IMR-90 (cell line): Measurements from ENCODE around the gene BLOC1S4. TPM values are rescaled to one million over a fixed set of nuclear protein-coding genes. Genes with fewer than 3 reads are reported as not detected.

Experiments
- ATAC-seq: fragments of 200-7000 bp; cut with Tn5 transposase; 2 replicates; pipeline ENCODE4 v1.9.1; 2020; ENCODE audit warnings: low read depth, mild to moderate bottlenecking, moderate library complexity
- BruUV-seq: library from RNA; stranded (reverse); fragments of 400-500 nt; replicated peaks from 2 replicates; lab custom pipeline; 2021; lab: Mats Ljungman, UMichigan
- CTCF ChIA-PET: fragments of 300-600 bp; formaldehyde crosslinking; extraction: SDS; loops from one replicate; lab custom pipeline; 2021; ENCODE audit warnings: antibody characterized with exemption; lab: Yijun Ruan, JAX
- POLR2A ChIA-PET: fragments of 300-600 bp; sonication (Branson Sonifier 250); formaldehyde crosslinking; loops from one replicate; lab custom pipeline; 2022; ENCODE audit warnings: antibody characterized with exemption; ENCODE audit not compliant: unreplicated experiment; lab: Charles Lee
- DNase-seq: peaks from one replicate; pipeline ENCODE4 v3.0.0; 2013
- H2AFZ ChIP-seq: replicated peaks from 2 replicates; pipeline ENCODE3; 2013; ENCODE audit warnings: low read length, mild to moderate bottlenecking; ENCODE audit not compliant: poor library complexity
- H2AK5ac ChIP-seq: 2 replicates; pipeline ENCODE4 v1.6.1; 2013; ENCODE audit warnings: low read depth, low read length, inconsistent platforms
- H2AK9ac ChIP-seq: replicated peaks from 2 replicates; pipeline ENCODE3; 2013; ENCODE audit warnings: mild to moderate bottlenecking, low read depth, low read length, moderate library complexity; ENCODE audit not compliant: poor library complexity
- H2BK120ac ChIP-seq: 2 replicates; pipeline ENCODE4 v1.6.1; 2013; ENCODE audit warnings: low read depth, low read length, inconsistent platforms
- H2BK15ac ChIP-seq: 3 replicates; pipeline ENCODE4 v1.6.1; 2013; ENCODE audit warnings: low read depth, low read length, inconsistent platforms
- H2BK20ac ChIP-seq: 2 replicates; pipeline ENCODE4 v1.6.1; 2013; ENCODE audit warnings: low read depth, mild to moderate bottlenecking, inconsistent platforms, low read length, moderate library complexity
- H2BK5ac ChIP-seq: 2 replicates; pipeline ENCODE4 v1.6.1; 2013; ENCODE audit warnings: mild to moderate bottlenecking, low read depth, low read length, inconsistent platforms; ENCODE audit not compliant: poor library complexity, severe bottlenecking
- H3K14ac ChIP-seq: replicated peaks from 2 replicates; pipeline ENCODE4 v1.6.1; 2013; ENCODE audit warnings: low read depth, low read length, inconsistent platforms
- H3K18ac ChIP-seq: 2 replicates; pipeline ENCODE4 v1.6.1; 2013; ENCODE audit warnings: low read depth, low read length, control low read depth
- H3K23ac ChIP-seq: 2 replicates; pipeline ENCODE4 v1.6.1; 2013; ENCODE audit warnings: low read depth, low read length, inconsistent platforms
- H3K27ac ChIP-seq: 2 replicates; pipeline ENCODE4 v1.5.1; 2013; ENCODE audit warnings: mild to moderate bottlenecking, control low read depth, low read length; ENCODE audit not compliant: insufficient read depth
- H3K27me3 ChIP-seq: 2 replicates; pipeline ENCODE4 v1.6.1; 2013; ENCODE audit warnings: low read length; ENCODE audit not compliant: control insufficient read depth, insufficient read depth
- H3K36me3 ChIP-seq: 2 replicates; pipeline ENCODE4 v1.6.1; 2013; ENCODE audit warnings: low read length, mixed read lengths; ENCODE audit not compliant: control insufficient read depth, insufficient read depth
- H3K4ac ChIP-seq: 2 replicates; pipeline ENCODE4 v1.6.1; 2013; ENCODE audit warnings: low read depth, low read length, inconsistent platforms
- H3K4me1 ChIP-seq: 2 replicates; pipeline ENCODE4 v1.6.1; 2013; ENCODE audit warnings: low read length, mixed read lengths; ENCODE audit not compliant: control insufficient read depth, insufficient read depth
- H3K4me2 ChIP-seq: 2 replicates; pipeline ENCODE4 v1.6.1; 2013; ENCODE audit warnings: low read depth, mild to moderate bottlenecking, control low read depth, low read length, moderate library complexity
- H3K4me3 ChIP-seq: 2 replicates; pipeline ENCODE4 v1.5.1; 2013; ENCODE audit warnings: low read depth, mild to moderate bottlenecking, control low read depth, low read length, moderate library complexity; ENCODE audit not compliant: insufficient read depth
- H3K56ac ChIP-seq: 2 replicates; pipeline ENCODE4 v1.6.1; 2013; ENCODE audit warnings: low read length, inconsistent platforms; ENCODE audit not compliant: insufficient read depth; ENCODE audit errors: extremely low read depth
- H3K79me1 ChIP-seq, 2 experiments: 2 replicates each; pipeline ENCODE4 v1.6.1; 2013; ENCODE audit warnings: low read length in 2 of 2, inconsistent platforms in 1 of 2, low read depth in 1 of 2
- H3K9ac ChIP-seq: 2 replicates; pipeline ENCODE4 v1.6.1; 2013; ENCODE audit warnings: low read depth, low read length, control low read depth
- H3K9me1 ChIP-seq: 2 replicates; pipeline ENCODE4 v1.6.1; 2013; ENCODE audit warnings: low read length, inconsistent platforms; ENCODE audit not compliant: insufficient read depth
- H3K9me3 ChIP-seq: 2 replicates; pipeline ENCODE4 v1.6.1; 2013; ENCODE audit warnings: low read length; ENCODE audit not compliant: control insufficient read depth, insufficient read depth
- H4K20me1 ChIP-seq: 2 replicates; pipeline ENCODE4 v1.6.1; 2013; ENCODE audit warnings: low read length, inconsistent platforms; ENCODE audit not compliant: insufficient read depth
- H4K5ac ChIP-seq: 2 replicates; pipeline ENCODE4 v1.6.1; 2013; ENCODE audit warnings: mild to moderate bottlenecking, low read depth, low read length, control low read depth
- H4K8ac ChIP-seq, 2 experiments: 2 replicates each; pipeline ENCODE4 v1.6.1; 2013; ENCODE audit warnings: low read depth in 2 of 2, low read length in 2 of 2, control low read depth in 1 of 2, inconsistent platforms in 1 of 2
- H4K91ac ChIP-seq: 2 replicates; pipeline ENCODE4 v1.6.1; 2013; ENCODE audit warnings: low read depth, low read length, inconsistent platforms; ENCODE audit not compliant: insufficient read depth
- BHLHE40 ChIP-seq: fragments of 150-350 bp; IDR thresholded peaks from 2 replicates; pipeline ENCODE4 v1.6.1; 2016; ENCODE audit warnings: mild to moderate bottlenecking, low read depth, low read length
- CHD1 ChIP-seq: IDR thresholded peaks from 2 replicates; pipeline ENCODE4 v1.6.1; 2012; ENCODE audit warnings: low read depth, low read length, improper control_type of control experiment
- RAD21 ChIP-seq: IDR thresholded peaks from 2 replicates; pipeline ENCODE4 v1.6.1; 2012; ENCODE audit warnings: low read length, improper control_type of control experiment
- WGBS, 2 experiments: methylation state at CpG; one replicate each; pipeline versions ENCODE4 v1.1.5 to v1.1.7; 2013; ENCODE audit warnings: missing lambda C conversion rate in 2 of 2; ENCODE audit not compliant: insufficient read length in 1 of 2; ENCODE audit errors: extremely low coverage in 2 of 2; 5-methylcytosine and 5-hydroxymethylcytosine counted together
- dilution Hi-C: fragments of 300-500 bp; cut with HindIII; formaldehyde crosslinking; loops from one replicate; pipeline ENCODE4 v1.14.3; 2018; ENCODE audit warnings: low sequenced_read_pairs; ENCODE audit not compliant: unreplicated experiment
- in situ Hi-C: fragments of 300-500 bp; cut with MboI; formaldehyde crosslinking; loops from 3 replicates; pipeline ENCODE4 v1.14.3; 2019; ENCODE audit warnings: low sequenced_read_pairs, inconsistent platforms, mixed read lengths
- intact Hi-C: fragments of 100-400 bp; cut with micrococcal nuclease; formaldehyde crosslinking; loops from 2 replicates; pipeline ENCODE4 v1.10.0; 2022
- polyA plus RNA-seq, 3 experiments: library from polyadenylated mRNA; depleted of rRNA; stranded (reverse); fragments of >200 nt; gene quantifications; 2 replicates each; pipeline ENCODE4 v1.2.3, GENCODE V29; 2012; ENCODE audit warnings: low replicate concordance in 1 of 3
- total RNA-seq: library from RNA; depleted of rRNA; stranded (reverse); fragments of >200 nt; gene quantifications from 2 replicates; pipeline ENCODE4 v1.2.3, GENCODE V29; 2012
- TF ChIP-seq, protein P1 (sequence below): fragments of 150-350 bp; IDR thresholded peaks from 2 replicates; pipeline ENCODE4 v1.6.1; 2017; ENCODE audit warnings: mild to moderate bottlenecking, antibody characterized with exemption, low read length, low read depth

The BLOC1S4 gene
- total and polyA plus RNA-seq, 2 of the 4 experiments (the other 2 are of a cell fraction) = 8.8 to 22.1 TPM

GRCh38 chr4:6733358-6734164, 17.6 kb downstream of the BLOC1S4 start (continued):
- TF ChIP-seq RAD21 = no peak
- TF ChIP-seq CHD1 = no peak

GRCh38 chr4:6734165-6734786, 18.3 kb downstream of the BLOC1S4 start:
- Histone ChIP-seq H2AK5ac (peak overlapping the region; percentile 59; the same call in 1 of the 2 replicates), H2BK20ac (peak overlapping the region; percentile 100), H4K5ac (no peak overlapping the region), H3K9me1 (peaks cover 10% of the 10 kb centered on the region), H3K4me3 (no peak overlapping the region), H3K56ac (no peak overlapping the region), H3K14ac (no peak overlapping the region), H2AK9ac (peak overlapping the region; percentile 58), H2AFZ (no peak overlapping the region), H4K20me1 (no peaks in the 10 kb centered on the region), H4K8ac (no peak overlapping the region), H3K27ac (no peak overlapping the region), H3K18ac (no peak overlapping the region), H3K9me3 (no peaks in the 10 kb centered on the region; the same call in 1 of the 2 replicates), H2BK15ac (peak overlapping the region; percentile 8; the same call in 2 of the 3 replicates), H3K4ac (peak overlapping the region; percentile 51), H3K4me1 (peaks cover 9% of the 10 kb centered on the region), H3K9ac (no peak overlapping the region), H3K23ac (no peak overlapping the region), H2BK120ac (peak overlapping the region; percentile 100), H2BK5ac (no peak overlapping the region), H3K79me1 (0 out of 4 replicates have a peak, but pooled peaks cover 0 to 4% of the 10 kb centered on the region in 2 experiments), H3K4me2 (no peak overlapping the region), H3K27me3 (no peaks in the 10 kb centered on the region; the same call in 1 of the 2 replicates), H3K36me3 (no peaks in the 10 kb centered on the region), H4K91ac (peak overlapping the region; percentile 99)
- dilution Hi-C loops = no loop called here
- 84% methylated on average over 10 of the region's 16 CpGs; no CpG with 5 or more reads in 1 of the 2 experiments for WGBS, 2 experiments
- DNase-seq (no peak), ATAC-seq (no peak)
- ChIA-PET CTCF (interaction anchor here (1.4 kb wide), 1 partner anchor 139 kb away, joined by 3 read pairs; no protein-coding TSS in a partner anchor), POLR2A (no interaction called here)
- BruUV-seq = no TSS peak
- TF ChIP-seq BHLHE40 (no peak), RAD21 (no peak)
- TF ChIP-seq, protein P1, sequence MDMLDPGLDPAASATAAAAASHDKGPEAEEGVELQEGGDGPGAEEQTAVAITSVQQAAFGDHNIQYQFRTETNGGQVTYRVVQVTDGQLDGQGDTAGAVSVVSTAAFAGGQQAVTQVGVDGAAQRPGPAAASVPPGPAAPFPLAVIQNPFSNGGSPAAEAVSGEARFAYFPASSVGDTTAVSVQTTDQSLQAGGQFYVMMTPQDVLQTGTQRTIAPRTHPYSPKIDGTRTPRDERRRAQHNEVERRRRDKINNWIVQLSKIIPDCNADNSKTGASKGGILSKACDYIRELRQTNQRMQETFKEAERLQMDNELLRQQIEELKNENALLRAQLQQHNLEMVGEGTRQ = no peak
- in situ Hi-C loops = no loop called here
- intact Hi-C loops = no loop called here
